Renal pelvis (tissue), 12 donors: ENCODE measurements around the gene TUFM. TPM values are rescaled to one million over a fixed set of nuclear protein-coding genes. Genes with fewer than 3 reads are reported as not detected.
"Not testable (repeated sequence)": the region's sequence is repeated elsewhere in the genome, so short reads cannot be mapped to it uniquely, and the experiment has no call there.

Source experiments
- DNase-seq: peaks from one replicate; pipeline ENCODE4 v3.0.0-alpha.2; 2013
- long read RNA-seq, 16 experiments: transcript quantifications; one replicate each; lab custom pipeline, GENCODE V29; 2026
- polyA plus RNA-seq, 3 donors: library from polyadenylated mRNA; unstranded; fragments of 120-200 nt; gene quantifications; one replicate each; pipeline ENCODE4 v1.2.1, GENCODE V29; 2013; ENCODE audit not compliant: insufficient read length in 3 of 3

Gene TUFM
- 100 to 1,000 TPM; 220 to 228 (median 223) TPM for polyA plus RNA-seq
- long read RNA-seq, donor 1, transcript TUFM-201 (10 exons, 2,071 nt) = major isoform, 75 of 79 reads
- long read RNA-seq, donor 1, partial matches to known transcripts = 0 of 79 reads
- long read RNA-seq, donor 1, other reads (novel, unspliced or antisense) = 0 of 79 reads
- long read RNA-seq, donor 2, transcript TUFM-204 (3 exons, 814 nt) = minor isoform, 6 of 90 reads
- long read RNA-seq, donor 2, transcript TUFM-201 (10 exons, 2,071 nt) = major isoform, 84 of 90 reads
- long read RNA-seq, donor 2, partial matches to known transcripts = 0 of 90 reads
- long read RNA-seq, donor 2, other reads (novel, unspliced or antisense) = 0 of 90 reads
- long read RNA-seq, donor 3, transcript TUFM-201 (10 exons, 2,071 nt) = major isoform, 81 of 106 reads
- long read RNA-seq, donor 3, partial matches to known transcripts = 23 of 106 reads
- long read RNA-seq, donor 3, other reads (novel, unspliced or antisense) = 0 of 106 reads
- long read RNA-seq, donor 4, transcript TUFM-204 (3 exons, 814 nt) = minor isoform, 5 of 117 reads
- long read RNA-seq, donor 4, transcript TUFM-201 (10 exons, 2,071 nt) = major isoform, 106 of 117 reads
- long read RNA-seq, donor 4, partial matches to known transcripts = 6 of 117 reads
- long read RNA-seq, donor 4, other reads (novel, unspliced or antisense) = 0 of 117 reads
- long read RNA-seq, donor 5, transcript TUFM-204 (3 exons, 814 nt) = minor isoform, 5 of 92 reads
- long read RNA-seq, donor 5, transcript TUFM-201 (10 exons, 2,071 nt) = major isoform, 47 of 92 reads
- long read RNA-seq, donor 5, partial matches to known transcripts = 40 of 92 reads
- long read RNA-seq, donor 5, other reads (novel, unspliced or antisense) = 0 of 92 reads
- long read RNA-seq, donor 6, transcript TUFM-201 (10 exons, 2,071 nt) = major isoform, 61 of 83 reads
- long read RNA-seq, donor 6, partial matches to known transcripts = 20 of 83 reads
- long read RNA-seq, donor 6, other reads (novel, unspliced or antisense) = 0 of 83 reads
- long read RNA-seq, donor 7, transcript TUFM-201 (10 exons, 2,071 nt) = major isoform, 134 of 178 reads
- long read RNA-seq, donor 7, transcript TUFM-204 (3 exons, 814 nt) = minor isoform, 5 of 178 reads
- long read RNA-seq, donor 7, partial matches to known transcripts = 39 of 178 reads
- long read RNA-seq, donor 7, other reads (novel, unspliced or antisense) = 0 of 178 reads
- long read RNA-seq, donor 8, transcript TUFM-201 (10 exons, 2,071 nt) = major isoform, 31 of 32 reads
- long read RNA-seq, donor 8, partial matches to known transcripts = 0 of 32 reads
- long read RNA-seq, donor 8, other reads (novel, unspliced or antisense) = 0 of 32 reads
- long read RNA-seq, donor 9, transcript TUFM-201 (10 exons, 2,071 nt) = major isoform, 148 of 162 reads
- long read RNA-seq, donor 9, partial matches to known transcripts = 12 of 162 reads
- long read RNA-seq, donor 9, other reads (novel, unspliced or antisense) = 0 of 162 reads
- long read RNA-seq, donor 10, transcript TUFM-201 (10 exons, 2,071 nt) = major isoform, 71 of 108 reads
- long read RNA-seq, donor 10, transcript TUFM-204 (3 exons, 814 nt) = minor isoform, 6 of 108 reads
- long read RNA-seq, donor 10, partial matches to known transcripts = 31 of 108 reads
- long read RNA-seq, donor 10, other reads (novel, unspliced or antisense) = 0 of 108 reads
- long read RNA-seq, donor 11, transcript TUFM-201 (10 exons, 2,071 nt) = major isoform, 64 of 73 reads
- long read RNA-seq, donor 11, partial matches to known transcripts = 5 of 73 reads
- long read RNA-seq, donor 11, other reads (novel, unspliced or antisense) = 0 of 73 reads
- long read RNA-seq, donor 12, transcript TUFM-201 (10 exons, 2,071 nt) = major isoform, 118 of 155 reads
- long read RNA-seq, donor 12, partial matches to known transcripts = 29 of 155 reads
- long read RNA-seq, donor 12, other reads (novel, unspliced or antisense) = 5 of 155 reads
- long read RNA-seq, donor 13, transcript TUFM-201 (10 exons, 2,071 nt) = major isoform, 43 of 57 reads
- long read RNA-seq, donor 13, partial matches to known transcripts = 10 of 57 reads
- long read RNA-seq, donor 13, other reads (novel, unspliced or antisense) = 0 of 57 reads
- long read RNA-seq, donor 14 = 0 reads
- long read RNA-seq, donor 15 = 0 reads
- long read RNA-seq, donor 16, transcript TUFM-201 (10 exons, 2,071 nt) = major isoform, 121 of 174 reads
- long read RNA-seq, donor 16, transcript TUFM-204 (3 exons, 814 nt) = minor isoform, 6 of 174 reads
- long read RNA-seq, donor 16, partial matches to known transcripts = 42 of 174 reads
- long read RNA-seq, donor 16, other reads (novel, unspliced or antisense) = 5 of 174 reads

DNA sequence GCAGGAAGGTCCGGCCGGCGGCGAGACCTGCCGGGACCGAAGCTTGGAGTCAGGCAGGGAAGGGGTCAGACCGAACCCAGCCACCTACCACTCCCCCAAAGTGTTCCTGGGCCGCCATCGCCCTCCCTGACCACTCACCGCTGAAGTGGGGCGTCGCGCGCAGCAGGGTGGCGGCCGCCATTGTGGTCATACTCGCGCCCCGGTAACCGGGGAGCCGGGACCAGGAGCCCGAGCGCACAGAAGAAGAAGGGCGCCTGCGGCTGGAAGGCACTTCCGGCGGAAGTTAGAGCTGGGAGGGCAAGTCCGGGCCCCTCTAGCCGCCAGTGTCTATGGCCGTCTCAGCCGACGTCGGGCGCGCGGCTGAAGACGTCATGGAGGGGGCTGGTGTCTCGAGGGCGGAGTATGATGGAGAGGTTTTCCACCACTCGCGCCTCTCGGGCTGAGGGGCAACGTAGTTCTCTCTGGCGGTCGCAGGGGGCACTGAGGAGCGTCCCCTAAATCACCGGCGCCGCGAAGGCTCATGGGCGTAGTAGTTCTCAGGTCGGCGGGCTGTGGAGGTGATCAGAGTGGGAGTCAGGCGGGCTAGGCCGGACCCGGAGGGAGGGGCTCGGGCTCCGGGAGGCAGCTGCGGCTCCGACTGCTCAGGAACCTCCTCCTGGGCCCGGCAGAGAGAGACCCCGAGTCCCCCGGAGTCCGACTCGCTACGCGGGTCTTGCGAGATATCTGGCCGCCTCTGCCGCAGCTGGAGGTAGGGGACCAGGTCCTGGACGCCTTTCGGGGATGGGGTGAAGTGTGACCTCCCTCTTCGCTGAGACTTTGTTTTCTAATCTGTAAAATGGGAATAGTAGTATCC, at the start of gene TUFM:
TSS of gene TUFM (minus strand) at position 269 of the 853 bp plus-strand sequence. CDS start at position 190, 79 bp downstream.
- DNase-seq = peak; percentile 98

DNA sequence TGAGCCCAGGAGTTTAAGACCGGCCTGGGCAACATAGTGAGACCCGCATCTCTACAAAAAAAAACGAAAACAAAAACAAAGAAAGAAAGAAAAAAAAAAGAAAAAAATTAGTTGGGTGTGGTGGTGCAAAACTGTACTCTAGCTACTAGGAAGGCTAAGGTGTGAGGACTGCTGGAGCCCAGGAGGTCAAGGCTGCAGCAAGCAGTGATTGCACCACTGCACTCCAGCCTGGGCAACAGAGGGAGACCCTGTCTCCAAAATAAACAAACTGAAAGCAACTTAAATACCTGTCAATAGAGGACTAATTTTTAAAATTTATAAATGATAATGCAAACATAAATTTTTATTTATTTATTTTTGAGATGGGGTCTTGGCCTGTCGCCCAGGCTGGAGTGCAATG, 49.5 kb upstream of the TUFM start:
- no peak for DNase-seq

- no peak for DNase-seq
These were observed 47.1 kb upstream of the TUFM start for GRCh38 chr16:28893291-28893690.

DNA sequence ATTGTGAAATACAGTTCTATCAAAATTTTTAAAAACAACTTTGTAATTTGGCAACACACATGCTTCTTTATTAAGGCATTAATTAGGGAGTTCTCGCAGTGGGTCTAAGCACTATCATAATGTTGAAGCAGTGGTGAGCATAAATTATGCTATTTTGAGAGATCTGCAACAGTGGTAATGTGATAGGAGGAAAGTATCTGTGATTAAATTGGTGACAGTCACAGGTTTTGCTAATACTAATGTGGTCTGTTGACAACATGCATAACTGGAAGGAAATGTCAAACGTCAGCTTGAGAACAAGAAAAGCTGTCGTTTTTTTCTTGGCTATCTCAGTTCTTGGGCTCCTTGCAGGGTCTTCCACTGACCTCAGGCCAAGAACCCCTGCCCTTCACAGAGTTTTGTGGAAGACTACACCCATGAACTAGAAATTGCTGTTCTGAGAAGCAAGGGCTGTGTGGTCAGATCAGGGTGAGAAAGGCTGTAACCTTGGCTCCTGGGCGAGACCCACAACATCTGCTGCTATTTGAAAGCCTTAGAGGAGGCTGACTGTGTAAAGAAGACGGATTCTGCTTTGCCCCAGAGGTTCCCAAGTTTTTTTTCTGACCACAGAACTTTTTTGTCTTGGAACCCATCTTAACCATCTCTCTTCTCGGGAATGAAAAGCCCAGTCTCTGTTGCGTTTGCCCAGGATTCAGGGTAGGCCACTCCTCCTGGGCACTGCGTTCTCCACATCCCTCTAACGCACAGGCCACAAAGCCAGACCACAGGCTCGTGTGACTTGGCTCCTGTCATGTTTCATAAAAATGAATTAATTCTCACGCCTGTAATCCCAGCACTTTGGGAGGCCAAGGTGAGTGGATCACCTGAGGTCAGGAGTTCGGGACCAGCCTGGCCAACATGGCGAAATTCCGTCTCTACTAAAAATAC, 46.1 kb upstream of the TUFM start:
- DNase-seq = no peak

DNA sequence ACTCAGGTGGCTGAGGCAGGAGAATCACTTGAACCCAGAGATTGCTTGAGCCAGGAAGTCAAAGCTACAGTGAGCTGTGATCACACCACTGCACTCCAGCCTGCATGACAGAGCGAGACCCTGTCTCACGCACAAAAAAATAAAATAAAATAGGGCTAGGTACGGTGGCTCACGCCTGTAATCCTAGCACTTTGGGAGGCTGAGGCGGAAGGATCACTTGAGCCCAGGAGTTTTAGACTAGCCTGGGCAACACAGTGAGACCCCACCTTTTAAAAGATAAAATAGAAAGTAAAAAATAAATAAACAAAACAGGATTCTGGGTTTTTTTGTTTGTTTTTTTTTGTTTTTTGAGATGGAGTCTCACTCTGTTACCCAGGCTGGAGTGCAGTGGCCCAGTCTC, 44.2 kb upstream of the TUFM start:
- not testable (repeated sequence) for DNase-seq

DNA sequence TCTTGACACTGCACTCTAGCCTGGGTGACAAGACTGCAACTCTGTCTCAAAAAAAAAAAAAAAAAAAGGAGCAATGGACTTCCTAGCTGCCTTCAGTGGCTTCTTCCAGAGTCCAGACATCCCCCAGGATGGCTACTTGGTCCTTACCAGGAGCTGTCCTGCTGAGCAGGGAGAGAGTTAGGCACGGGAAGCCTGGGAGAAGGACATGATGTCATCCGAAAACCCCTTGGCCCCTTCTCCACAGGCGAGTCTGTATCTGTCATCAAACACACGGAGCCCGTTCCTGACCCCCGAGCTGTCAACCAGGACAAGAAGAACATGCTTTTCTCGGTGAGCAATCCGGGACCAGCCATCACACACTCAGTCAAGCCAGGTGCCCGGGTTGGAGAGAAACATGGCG, 40.8 kb upstream of the TUFM start:
- DNase-seq = no peak

DNA sequence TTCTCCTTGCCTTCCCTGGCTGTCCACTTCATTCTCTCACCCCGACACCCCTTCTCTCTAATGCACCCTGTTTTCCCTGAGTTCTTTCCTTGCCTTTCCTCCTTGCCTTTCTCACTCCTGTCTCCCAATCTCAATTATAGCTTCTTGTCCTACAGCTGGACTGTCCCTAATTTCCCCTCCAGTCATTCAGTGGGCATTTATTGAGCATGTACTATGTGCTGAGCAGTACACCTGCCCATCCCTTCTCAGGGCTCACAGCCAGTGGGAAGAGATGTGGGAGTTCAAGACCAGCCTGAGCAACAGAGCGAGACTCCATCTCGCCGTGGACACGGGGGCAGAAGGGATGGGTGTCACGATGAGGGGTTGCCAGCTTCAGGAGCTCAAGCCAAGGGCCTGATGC, 37.9 kb upstream of the TUFM start:
- DNase-seq = no peak

DNA sequence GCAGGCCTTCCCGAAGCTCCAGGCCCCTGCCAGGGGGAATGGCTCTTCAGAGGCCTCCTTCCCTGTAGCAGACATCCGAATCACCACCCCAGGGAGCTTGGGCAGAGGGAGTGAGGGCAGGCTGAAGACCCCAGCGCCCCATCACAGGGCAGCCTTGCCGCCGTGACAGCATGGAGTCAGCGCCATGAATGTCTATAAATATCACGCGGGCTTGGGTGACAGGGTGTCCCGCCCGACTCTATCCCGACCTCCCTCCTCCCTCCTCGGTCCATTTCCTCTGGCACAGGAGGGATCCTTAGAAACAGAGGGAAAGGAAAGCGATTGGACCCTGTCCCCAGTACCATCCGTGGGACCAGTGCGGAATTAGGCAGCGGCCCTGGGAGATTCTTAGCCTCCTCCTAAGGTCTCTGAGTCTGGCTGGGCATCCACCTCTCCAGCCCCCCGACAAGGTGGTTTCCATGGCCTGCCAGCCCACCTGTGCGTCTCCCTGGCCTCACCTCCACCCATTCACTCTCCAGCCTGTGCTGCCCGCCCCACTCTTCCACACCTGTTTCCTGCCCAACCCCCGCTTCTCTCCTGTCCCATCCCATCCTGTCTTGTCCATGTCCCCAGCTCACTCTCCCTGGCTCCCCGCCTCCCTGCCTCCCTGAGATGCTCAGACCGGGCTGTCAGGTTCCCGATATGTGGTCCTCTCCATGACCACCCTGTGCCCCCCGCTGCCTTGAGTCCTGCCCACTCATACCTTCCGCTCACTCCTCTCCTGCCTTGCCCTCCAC, 37.3 kb upstream of the TUFM start:
- no peak for DNase-seq

DNA sequence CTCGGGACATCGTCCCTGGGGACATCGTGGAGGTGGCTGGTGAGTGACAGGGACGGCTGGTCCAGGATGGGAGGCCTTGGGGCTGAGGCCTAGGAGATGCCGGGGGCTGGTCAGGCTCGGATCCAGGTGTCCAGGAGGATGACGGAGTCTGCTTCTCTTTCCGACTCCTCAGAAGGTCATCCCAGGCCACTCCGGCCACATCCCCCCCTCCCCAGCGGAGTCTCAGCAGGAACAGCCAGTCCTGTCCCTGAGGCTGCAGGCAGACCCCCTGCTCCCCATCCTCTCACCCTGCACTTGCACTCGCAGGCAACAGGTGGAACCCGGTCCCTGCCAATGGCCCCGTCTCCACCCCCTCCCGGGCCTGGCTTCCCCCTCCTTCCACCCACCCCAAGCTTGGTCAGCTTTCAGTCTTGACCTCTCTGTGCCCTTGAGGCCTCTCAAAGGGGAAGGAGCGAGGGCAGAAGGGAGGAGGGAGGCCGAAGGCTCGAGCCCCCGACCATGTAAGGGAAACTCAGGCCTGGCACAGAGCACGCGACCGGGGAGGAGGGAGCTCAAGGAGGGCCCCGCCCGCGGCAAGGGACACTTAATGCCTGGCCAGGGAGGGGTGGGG, 36.5 kb upstream of the TUFM start:
- peak; percentile 71 for DNase-seq

DNA sequence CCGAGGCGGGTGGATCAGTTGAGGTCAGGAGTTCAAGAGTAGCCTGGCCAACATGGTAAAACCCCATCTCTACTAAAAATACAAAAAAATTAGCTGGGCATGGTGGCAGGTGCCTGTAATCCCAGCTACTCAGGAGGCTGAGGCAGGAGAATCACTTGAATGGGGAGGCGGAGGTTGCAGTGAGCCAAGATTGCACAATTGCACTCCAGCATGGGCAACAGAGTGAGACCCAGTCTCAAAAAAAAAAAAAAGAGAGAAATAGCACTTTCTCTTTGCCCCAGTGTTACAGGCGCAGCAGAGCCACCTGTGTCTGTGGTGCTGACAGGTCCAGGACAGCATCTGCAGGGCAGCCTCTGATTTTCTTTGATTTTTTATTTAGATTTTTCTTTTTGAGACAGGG, 35.4 kb upstream of the TUFM start:
- DNase-seq = not testable (repeated sequence)

- DNase-seq = no peak
These were observed 34.8 kb upstream of the TUFM start for GRCh38 chr16:28880955-28881354.

GRCh38 chr16:28880589-28880915, 34.4 kb upstream of the TUFM start:
- no peak for DNase-seq

DNA sequence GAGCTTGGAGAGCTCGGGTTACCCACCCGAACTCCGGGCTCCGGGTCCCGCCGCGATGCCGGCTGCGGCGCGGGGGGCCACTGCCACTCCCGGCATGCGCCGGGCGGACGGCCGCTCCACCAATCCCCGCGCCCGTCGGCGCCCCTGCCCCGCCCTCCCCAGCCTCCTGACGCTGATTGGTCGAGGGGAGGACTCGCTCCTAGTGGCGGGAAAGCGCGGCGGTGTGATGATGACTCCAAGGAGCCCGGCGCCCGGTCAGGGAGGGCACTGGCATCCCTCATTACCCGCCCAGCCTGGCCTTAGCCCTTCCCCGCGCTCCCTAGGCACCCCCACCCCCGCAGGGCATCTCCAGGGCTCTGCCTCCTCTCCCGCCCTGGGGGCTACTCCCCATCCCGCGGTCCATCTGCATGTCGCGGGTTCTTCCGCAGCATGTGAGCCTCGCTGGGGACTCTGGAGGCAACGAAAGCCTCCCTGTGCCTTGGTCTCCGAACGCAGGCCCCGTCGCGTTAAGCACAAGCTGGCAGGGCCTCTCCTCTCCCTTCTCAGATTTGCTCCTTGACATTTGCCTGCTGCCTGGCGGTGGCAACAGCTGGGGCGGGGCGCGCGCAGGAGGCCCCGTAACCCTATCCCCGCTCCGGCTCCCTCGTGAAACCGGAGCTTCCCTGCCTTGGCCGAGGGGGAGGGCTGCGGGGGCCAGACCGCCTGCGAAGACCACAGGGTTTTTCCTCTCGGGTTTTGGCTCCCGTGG, 33.9 kb upstream of the TUFM start:
- peak; percentile 91 for DNase-seq

GRCh38 chr16:28879261-28879840, 33.2 kb upstream of the TUFM start:
- no peak for DNase-seq
